Natural killer cell (primary cell): ENCODE results near the gene SSRP1. TPM values are rescaled to one million over a fixed set of nuclear protein-coding genes. Genes with fewer than 3 reads are reported as not detected.

ENCODE experiments used
- ATAC-seq, 3 donors: fragments of 150-1000 bp in 2 of 3; fragments of 200-7000 bp in 1 of 3; cut with Tn5 transposase; 1 replicate in 1 of 3; 2 replicates in 2 of 3; pipeline ENCODE4 v1.10.0; 2021; ENCODE audit warnings: mild to moderate bottlenecking in 2 of 3, moderate library complexity in 2 of 3
- DNase-seq, 2 donors: peaks; one replicate each; pipeline versions ENCODE4 v3.0.0 to v3.0.0-alpha.2; 2013 to 2021; ENCODE audit warnings: mixed read lengths in 1 of 2
- H3K27ac ChIP-seq: one replicate; pipeline ENCODE4 v1.5.1; 2013; ENCODE audit warnings: mild to moderate bottlenecking, low read length
- H3K27me3 ChIP-seq: one replicate; pipeline ENCODE4 v1.6.1; 2013; ENCODE audit warnings: low read length; ENCODE audit not compliant: control insufficient read depth, insufficient read depth
- H3K36me3 ChIP-seq: one replicate; pipeline ENCODE4 v1.6.1; 2013; ENCODE audit warnings: low read length; ENCODE audit not compliant: control insufficient read depth, insufficient read depth
- H3K4me1 ChIP-seq: one replicate; pipeline ENCODE4 v1.6.1; 2013; ENCODE audit warnings: low read length; ENCODE audit not compliant: control insufficient read depth, insufficient read depth
- H3K4me3 ChIP-seq: one replicate; pipeline ENCODE4 v1.5.1; 2013; ENCODE audit warnings: low read length
- H3K9me3 ChIP-seq: one replicate; pipeline ENCODE4 v1.6.1; 2013; ENCODE audit warnings: low read length; ENCODE audit not compliant: control insufficient read depth, insufficient read depth
- H3K27ac Mint-ChIP-seq, 2 donors: one replicate each; pipeline ENCODE4 v1.8.0; 2022; ENCODE audit warnings: mild to moderate bottlenecking in 2 of 2, mixed read lengths in 2 of 2, moderate library complexity in 1 of 2
- H3K27me3 Mint-ChIP-seq, 2 donors: one replicate each; pipeline ENCODE4 v1.8.0; 2022; ENCODE audit warnings: low read depth in 2 of 2, mixed read lengths in 2 of 2
- H3K36me3 Mint-ChIP-seq: one replicate; pipeline ENCODE4 v1.8.0; 2022; ENCODE audit warnings: mixed read lengths
- H3K4me1 Mint-ChIP-seq, 2 donors: one replicate each; pipeline ENCODE4 v1.8.0; 2022; ENCODE audit warnings: mixed read lengths in 2 of 2
- H3K4me3 Mint-ChIP-seq: one replicate; pipeline ENCODE4 v1.8.0; 2022; ENCODE audit warnings: mild to moderate bottlenecking, moderate library complexity, mixed read lengths
- H3K9me3 Mint-ChIP-seq, 2 donors: one replicate each; pipeline ENCODE4 v1.8.0; 2022; ENCODE audit warnings: mixed read lengths in 2 of 2
- WGBS: methylation state at CpG from one replicate; pipeline ENCODE4 v1.1.7; 2013; ENCODE audit warnings: missing lambda C conversion rate; ENCODE audit not compliant: insufficient coverage; 5-methylcytosine and 5-hydroxymethylcytosine counted together
- intact Hi-C: fragments of 100-400 bp; cut with micrococcal nuclease; formaldehyde crosslinking; loops from one replicate; pipeline ENCODE4 v1.14.2; 2022
- total RNA-seq, 4 donors: library from RNA; stranded (reverse); fragments of 120-200 nt in 1 of 4; gene quantifications; one replicate each; pipeline versions ENCODE4 v1.2.3 to v1.2.4, GENCODE V29; 2013 to 2022
- TF ChIP-seq, protein P1 (sequence below): fragments of 200-600 bp; IDR thresholded peaks from one replicate; pipeline ENCODE4 v1.8.0; 2022; ENCODE audit warnings: antibody characterized with exemption

SSRP1 gene
- total RNA-seq, 3 donors from 2014 or later (not counting 1 experiment from before 2014, with no cell fraction given), result 45.5 to 50.0 (median 47.1) TPM

DNA sequence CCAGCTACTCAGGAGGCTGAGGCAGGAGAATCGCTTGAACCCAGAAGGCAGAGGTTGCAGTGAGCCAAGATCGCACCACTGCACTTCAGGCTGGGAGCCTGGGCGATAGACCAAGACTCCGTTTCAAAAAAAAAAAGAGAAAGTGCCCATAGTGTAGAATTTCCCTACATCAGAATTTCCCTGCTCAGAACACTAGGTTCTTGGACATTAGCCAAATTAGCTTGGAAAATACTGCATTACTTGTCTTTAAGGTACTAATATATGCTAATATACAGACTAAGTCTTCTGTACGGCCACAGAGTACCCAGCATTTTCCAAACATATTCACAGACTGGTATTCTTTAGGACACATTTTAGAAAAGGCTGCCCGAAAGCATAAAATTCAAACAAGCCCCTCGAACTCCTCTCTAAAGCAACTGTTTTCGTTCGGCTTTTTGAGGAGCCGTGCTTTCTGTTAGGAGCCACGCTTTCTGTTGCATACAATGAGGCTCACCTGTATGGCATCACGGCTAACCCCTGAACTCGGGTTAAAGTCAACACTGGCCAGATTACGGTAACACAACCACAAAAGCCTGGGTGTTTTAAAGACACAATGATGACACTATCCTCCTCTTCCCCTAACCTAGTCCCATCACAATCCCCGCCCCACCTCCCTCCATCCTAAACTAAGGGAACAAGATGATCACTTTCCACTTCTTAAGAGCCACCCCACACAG lies 29.4 kb downstream of the SSRP1 start:
- H3K9me3 ChIP-seq, result no peaks in the 10 kb centered on the region
- no peaks in the 10 kb centered on the region for H3K36me3 ChIP-seq
- H3K27ac ChIP-seq, result no peak overlapping the region
- Mint-ChIP-seq H3K27me3 (no peaks in the 10 kb centered on the region), H3K4me1 (peaks cover 0 to 15% of the 10 kb centered on the region in 2 donors), H3K36me3 (no peaks in the 10 kb centered on the region), H3K9me3 (no peaks in the 10 kb centered on the region), H3K4me3 (no peak overlapping the region), H3K27ac (no peak overlapping the region)
- H3K4me1 ChIP-seq, result peaks cover 5% of the 10 kb centered on the region
- H3K27me3 ChIP-seq, result no peaks in the 10 kb centered on the region
- TF ChIP-seq, protein P1, sequence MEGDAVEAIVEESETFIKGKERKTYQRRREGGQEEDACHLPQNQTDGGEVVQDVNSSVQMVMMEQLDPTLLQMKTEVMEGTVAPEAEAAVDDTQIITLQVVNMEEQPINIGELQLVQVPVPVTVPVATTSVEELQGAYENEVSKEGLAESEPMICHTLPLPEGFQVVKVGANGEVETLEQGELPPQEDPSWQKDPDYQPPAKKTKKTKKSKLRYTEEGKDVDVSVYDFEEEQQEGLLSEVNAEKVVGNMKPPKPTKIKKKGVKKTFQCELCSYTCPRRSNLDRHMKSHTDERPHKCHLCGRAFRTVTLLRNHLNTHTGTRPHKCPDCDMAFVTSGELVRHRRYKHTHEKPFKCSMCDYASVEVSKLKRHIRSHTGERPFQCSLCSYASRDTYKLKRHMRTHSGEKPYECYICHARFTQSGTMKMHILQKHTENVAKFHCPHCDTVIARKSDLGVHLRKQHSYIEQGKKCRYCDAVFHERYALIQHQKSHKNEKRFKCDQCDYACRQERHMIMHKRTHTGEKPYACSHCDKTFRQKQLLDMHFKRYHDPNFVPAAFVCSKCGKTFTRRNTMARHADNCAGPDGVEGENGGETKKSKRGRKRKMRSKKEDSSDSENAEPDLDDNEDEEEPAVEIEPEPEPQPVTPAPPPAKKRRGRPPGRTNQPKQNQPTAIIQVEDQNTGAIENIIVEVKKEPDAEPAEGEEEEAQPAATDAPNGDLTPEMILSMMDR, result no peak
- H3K4me3 ChIP-seq, result no peak overlapping the region
- WGBS, result 92% methylated on average over 15 of the region's 15 CpGs
- no peak for ATAC-seq
- intact Hi-C loops, result no loop called here
- no peak for DNase-seq

DNA sequence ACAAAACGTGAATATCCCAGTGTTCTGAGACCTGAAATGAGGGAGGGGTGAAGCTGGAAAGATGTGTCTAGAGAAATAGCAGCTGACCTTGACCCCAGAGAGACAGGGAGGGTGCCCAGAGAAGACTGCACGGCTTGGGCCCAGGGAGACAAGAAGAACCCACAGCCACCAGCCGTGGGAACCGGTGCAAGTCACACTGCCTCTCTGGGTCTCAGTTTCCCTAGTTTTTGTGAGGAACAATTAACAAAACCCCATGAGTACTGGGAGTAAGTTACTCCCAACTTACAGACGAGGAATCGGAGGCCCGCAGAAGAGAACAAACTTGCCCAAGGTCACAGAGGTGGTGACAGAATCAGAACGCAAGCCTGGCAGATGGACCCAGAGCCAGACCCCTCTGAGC lies 30.2 kb downstream of the SSRP1 start:
- no peak overlapping the region for H3K4me3 Mint-ChIP-seq
- no peaks in the 10 kb centered on the region for H3K36me3 ChIP-seq
- no peak overlapping the region for H3K27ac ChIP-seq

DNA sequence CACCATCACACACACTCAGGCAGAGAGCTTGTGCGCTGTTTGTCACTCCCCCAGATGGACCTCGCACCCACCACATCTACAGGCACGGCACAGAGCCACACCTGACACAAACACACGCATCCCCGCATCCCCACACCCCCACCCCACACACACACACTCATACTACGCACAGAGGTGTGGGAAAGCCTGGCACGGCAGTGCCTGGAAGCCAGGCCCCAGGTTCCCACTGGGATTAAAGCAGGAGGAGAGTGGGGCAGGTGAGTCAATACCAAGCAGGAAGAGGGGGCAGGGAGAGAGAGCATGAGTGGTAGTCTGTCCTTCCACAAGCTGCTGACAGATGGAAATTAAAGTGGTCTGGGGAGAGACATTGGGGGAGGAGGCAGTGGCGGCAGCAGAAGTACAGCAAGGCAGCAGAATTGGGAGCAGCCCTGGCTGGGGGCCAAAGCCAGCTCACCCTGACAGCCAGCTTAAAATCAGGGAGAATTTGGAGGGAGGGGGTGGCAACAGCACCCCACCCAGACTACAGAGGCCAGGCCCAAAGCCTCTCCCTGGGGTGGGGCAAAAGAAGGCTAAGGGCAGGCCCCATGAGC lies 31.6 kb downstream of the SSRP1 start:
- TF ChIP-seq, protein P1, result no peak
- H3K27ac Mint-ChIP-seq, result no peak overlapping the region

More for the DNA sequence above, 30.2 kb downstream of the SSRP1 start:
- peaks cover 0 to 10% of the 10 kb centered on the region in 2 donors for H3K4me1 Mint-ChIP-seq
- no peaks in the 10 kb centered on the region for H3K36me3 Mint-ChIP-seq
- WGBS, result 93% methylated on average over 8 of the region's 8 CpGs
- DNase-seq (no peak), ATAC-seq (no peak)
- no peak overlapping the region for H3K27ac Mint-ChIP-seq
- Histone ChIP-seq H3K4me1 (no peaks in the 10 kb centered on the region), H3K9me3 (no peaks in the 10 kb centered on the region), H3K4me3 (no peak overlapping the region), H3K27me3 (no peaks in the 10 kb centered on the region)
- H3K9me3 Mint-ChIP-seq, result no peaks in the 10 kb centered on the region
- H3K27me3 Mint-ChIP-seq, result no peaks in the 10 kb centered on the region
- intact Hi-C loops, result no loop called here
- TF ChIP-seq, protein P1, result no peak

More for the DNA sequence above, 31.6 kb downstream of the SSRP1 start:
- ATAC-seq (no peak), DNase-seq (no peak)
- Mint-ChIP-seq H3K36me3 (no peaks in the 10 kb centered on the region), H3K9me3 (no peaks in the 10 kb centered on the region), H3K4me1 (no peaks in the 10 kb centered on the region), H3K4me3 (no peak overlapping the region), H3K27me3 (no peaks in the 10 kb centered on the region)
- Histone ChIP-seq H3K27me3 (no peaks in the 10 kb centered on the region), H3K36me3 (no peaks in the 10 kb centered on the region), H3K4me1 (no peaks in the 10 kb centered on the region), H3K27ac (no peak overlapping the region), H3K9me3 (peaks cover 4% of the 10 kb centered on the region), H3K4me3 (no peak overlapping the region)
- intact Hi-C loops, result no loop called here
- 89% methylated on average over 8 of the region's 8 CpGs for WGBS
